ENCODE data around the gene INSR. TPM values are rescaled to one million over a fixed set of nuclear protein-coding genes. Genes with fewer than 3 reads are reported as not detected.

Gene INSR
- total and polyA plus RNA-seq, 2 experiments from 2014 or later, result 6.2 to 11.7 TPM

GRCh38 chr19:7288131-7288530, 6.1 kb downstream of the INSR start:
- Histone ChIP-seq H3F3A (ENCODE audit: insufficient read depth) (no peaks in the 10 kb centered on the region), H3K27ac (no peak overlapping the region), H3K9me3 (ENCODE audit: low read depth) (no peaks in the 10 kb centered on the region), H3K4me2 (ENCODE audit: unreplicated experiment) (no peak overlapping the region), H3K36me3 (ENCODE audit: low read depth) (no peaks in the 10 kb centered on the region), H4K20me1 (ENCODE audit: insufficient read depth) (no peaks in the 10 kb centered on the region), H3K9me2 (ENCODE audit: insufficient read depth) (no peaks in the 10 kb centered on the region), H3K9ac (no peak overlapping the region), H3K4me1 (ENCODE audit: insufficient read depth) (no peaks in the 10 kb centered on the region), H3K79me2 (ENCODE audit: insufficient read depth) (peaks cover 5% of the 10 kb centered on the region; the same call in 1 of the 2 replicates), H3K27me3 (replicated peaks; ENCODE audit: insufficient read depth) (no peaks in the 10 kb centered on the region), H3K4me3 (no peak overlapping the region), H2AFZ (no peak overlapping the region)
- TF ChIP-seq EZH2 (IDR thresholded peaks at IDR 0.05; ENCODE audit: insufficient read depth, poor library complexity, severe bottlenecking) (no peak), EZH2phosphoT487 (IDR thresholded peaks at IDR 0.05; ENCODE audit: insufficient read depth, low read depth) (no peak)
- 94 to 100% methylated on average over 1 of the region's 1 CpG for WGBS, 2 experiments (ENCODE audit: low coverage in 1 of 2, low lambda C conversion rate in 2 of 2, missing lambda C conversion rate in 2 of 2)
- no peak for DNase-seq
- in situ Hi-C loops (cut with MboI), result no loop called here

- in situ Hi-C loops (cut with MboI), result no loop called here
- Histone ChIP-seq H3K4me2 (ENCODE audit: unreplicated experiment) (no peak overlapping the region), H3K36me3 (ENCODE audit: low read depth) (no peaks in the 10 kb centered on the region), H3K79me2 (ENCODE audit: insufficient read depth) (peaks cover 5% of the 10 kb centered on the region; the same call in 1 of the 2 replicates), H3K4me1 (ENCODE audit: insufficient read depth) (no peaks in the 10 kb centered on the region), H4K20me1 (ENCODE audit: insufficient read depth) (no peaks in the 10 kb centered on the region), H3K9me3 (ENCODE audit: low read depth) (no peaks in the 10 kb centered on the region), H3F3A (ENCODE audit: insufficient read depth) (no peaks in the 10 kb centered on the region), H2AFZ (no peak overlapping the region), H3K4me3 (no peak overlapping the region), H3K27ac (no peak overlapping the region), H3K9me2 (ENCODE audit: insufficient read depth) (no peaks in the 10 kb centered on the region), H3K9ac (no peak overlapping the region), H3K27me3 (replicated peaks; ENCODE audit: insufficient read depth) (no peaks in the 10 kb centered on the region)
- 85 to 86% methylated on average over 10 of the region's 10 CpGs for WGBS, 2 experiments (ENCODE audit: low coverage in 1 of 2, low lambda C conversion rate in 2 of 2, missing lambda C conversion rate in 2 of 2)
- DNase-seq, result no peak
- TF ChIP-seq EZH2 (IDR thresholded peaks at IDR 0.05; ENCODE audit: insufficient read depth, poor library complexity, severe bottlenecking) (no peak), EZH2phosphoT487 (IDR thresholded peaks at IDR 0.05; ENCODE audit: insufficient read depth, low read depth) (no peak)
Measured at GRCh38 chr19:7287722-7288121, 6.5 kb downstream of the INSR start.

- TF ChIP-seq EZH2 (IDR thresholded peaks at IDR 0.05; ENCODE audit: insufficient read depth, poor library complexity, severe bottlenecking) (no peak), EZH2phosphoT487 (IDR thresholded peaks at IDR 0.05; ENCODE audit: insufficient read depth, low read depth) (no peak)
- H3K27me3 ChIP-seq (replicated peaks; ENCODE audit: insufficient read depth), result no peaks in the 10 kb centered on the region
- H3K4me2 ChIP-seq (ENCODE audit: unreplicated experiment), result no peak overlapping the region
- no peak overlapping the region for H2AFZ ChIP-seq
- DNase-seq, result no peak
- H3K9ac ChIP-seq, result no peak overlapping the region
- H4K20me1 ChIP-seq (ENCODE audit: insufficient read depth), result no peaks in the 10 kb centered on the region
- H3K4me3 ChIP-seq, result no peak overlapping the region
- WGBS, 2 experiments (ENCODE audit: low coverage in 1 of 2, low lambda C conversion rate in 2 of 2, missing lambda C conversion rate in 2 of 2), result 93% methylated on average over 10 of the region's 10 CpGs
- H3F3A ChIP-seq (ENCODE audit: insufficient read depth), result no peaks in the 10 kb centered on the region
- H3K79me2 ChIP-seq (ENCODE audit: insufficient read depth), result peaks cover 7% of the 10 kb centered on the region; the same call in 1 of the 2 replicates
- H3K9me3 ChIP-seq (ENCODE audit: low read depth), result no peaks in the 10 kb centered on the region
- H3K27ac ChIP-seq, result no peak overlapping the region
- in situ Hi-C loops (cut with MboI), result no loop called here
- H3K36me3 ChIP-seq (ENCODE audit: low read depth), result no peaks in the 10 kb centered on the region
- no peaks in the 10 kb centered on the region for H3K9me2 ChIP-seq (ENCODE audit: insufficient read depth)
- H3K4me1 ChIP-seq (ENCODE audit: insufficient read depth), result no peaks in the 10 kb centered on the region
Measured at GRCh38 chr19:7280940-7281666, 13.1 kb downstream of the INSR start.

GRCh38 chr19:7272856-7273578, 21.2 kb downstream of the INSR start:
- Histone ChIP-seq H3K4me1 (ENCODE audit: insufficient read depth) (no peaks in the 10 kb centered on the region), H3K4me2 (ENCODE audit: unreplicated experiment) (no peak overlapping the region), H2AFZ (no peak overlapping the region), H3K27ac (no peak overlapping the region), H3K36me3 (ENCODE audit: low read depth) (no peaks in the 10 kb centered on the region), H3K79me2 (ENCODE audit: insufficient read depth) (no peaks in the 10 kb centered on the region), H3K9me3 (ENCODE audit: low read depth) (no peaks in the 10 kb centered on the region), H3K9ac (no peak overlapping the region), H3K27me3 (replicated peaks; ENCODE audit: insufficient read depth) (no peaks in the 10 kb centered on the region), H4K20me1 (ENCODE audit: insufficient read depth) (no peaks in the 10 kb centered on the region), H3K9me2 (ENCODE audit: insufficient read depth) (no peaks in the 10 kb centered on the region), H3F3A (ENCODE audit: insufficient read depth) (0 out of 2 replicates have a peak, but pooled peaks cover 3% of the 10 kb centered on the region), H3K4me3 (no peak overlapping the region)
- WGBS, 2 experiments (ENCODE audit: low coverage in 1 of 2, low lambda C conversion rate in 2 of 2, missing lambda C conversion rate in 2 of 2), result 57 to 61% methylated on average over 5 of the region's 5 CpGs
- peak; percentile 41 for DNase-seq
- in situ Hi-C loops (cut with MboI), result no loop called here
- TF ChIP-seq EZH2phosphoT487 (IDR thresholded peaks at IDR 0.05; ENCODE audit: insufficient read depth, low read depth) (no peak), EZH2 (IDR thresholded peaks at IDR 0.05; ENCODE audit: insufficient read depth, poor library complexity, severe bottlenecking) (no peak)
